AG10803 (cell line): Measurements from ENCODE around the gene ABHD12.
A peak's percentile ranks its signal among the peaks of the same experiment; 100 is the strongest.

Experiments
- DNase-seq: peaks from one replicate; pipeline ENCODE4 v3.0.0; 2010; ENCODE audit warnings: low read depth
- H3K4me3 ChIP-seq: 2 replicates; pipeline ENCODE4 v1.5.1; 2011; ENCODE audit warnings: mild to moderate bottlenecking, low read length, control low read depth
- TF ChIP-seq, protein P1 (sequence below): conservative IDR thresholded peaks from 2 replicates; pipeline ENCODE4 v1.5.1; 2011; ENCODE audit warnings: mild to moderate bottlenecking, low read length, control low read depth, inconsistent platforms

Gene ABHD12

DNA sequence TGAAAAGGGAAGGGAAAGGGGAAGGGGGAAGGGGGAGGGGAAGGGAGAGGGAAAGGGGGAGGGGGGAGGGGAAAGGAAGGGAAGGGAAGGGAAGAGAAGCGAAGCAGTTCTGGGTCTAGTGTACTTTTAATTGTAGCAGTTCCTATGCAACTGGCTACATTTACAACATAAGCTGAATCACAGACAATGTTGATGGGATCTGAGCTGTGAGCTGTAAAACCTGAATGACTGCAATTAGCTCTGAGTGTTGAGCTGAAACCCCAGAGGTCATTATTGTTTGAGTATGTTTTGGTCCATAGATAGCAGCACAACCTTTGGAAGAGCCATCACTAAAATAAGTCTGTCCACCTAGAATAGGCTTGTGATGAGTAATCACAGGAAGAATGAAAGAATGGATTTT lies 7.2 kb upstream of the ABHD12 start:
- no peak for DNase-seq
- TF ChIP-seq, protein P1, sequence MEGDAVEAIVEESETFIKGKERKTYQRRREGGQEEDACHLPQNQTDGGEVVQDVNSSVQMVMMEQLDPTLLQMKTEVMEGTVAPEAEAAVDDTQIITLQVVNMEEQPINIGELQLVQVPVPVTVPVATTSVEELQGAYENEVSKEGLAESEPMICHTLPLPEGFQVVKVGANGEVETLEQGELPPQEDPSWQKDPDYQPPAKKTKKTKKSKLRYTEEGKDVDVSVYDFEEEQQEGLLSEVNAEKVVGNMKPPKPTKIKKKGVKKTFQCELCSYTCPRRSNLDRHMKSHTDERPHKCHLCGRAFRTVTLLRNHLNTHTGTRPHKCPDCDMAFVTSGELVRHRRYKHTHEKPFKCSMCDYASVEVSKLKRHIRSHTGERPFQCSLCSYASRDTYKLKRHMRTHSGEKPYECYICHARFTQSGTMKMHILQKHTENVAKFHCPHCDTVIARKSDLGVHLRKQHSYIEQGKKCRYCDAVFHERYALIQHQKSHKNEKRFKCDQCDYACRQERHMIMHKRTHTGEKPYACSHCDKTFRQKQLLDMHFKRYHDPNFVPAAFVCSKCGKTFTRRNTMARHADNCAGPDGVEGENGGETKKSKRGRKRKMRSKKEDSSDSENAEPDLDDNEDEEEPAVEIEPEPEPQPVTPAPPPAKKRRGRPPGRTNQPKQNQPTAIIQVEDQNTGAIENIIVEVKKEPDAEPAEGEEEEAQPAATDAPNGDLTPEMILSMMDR: no peak
- H3K4me3 ChIP-seq: no peak overlapping the region

DNA sequence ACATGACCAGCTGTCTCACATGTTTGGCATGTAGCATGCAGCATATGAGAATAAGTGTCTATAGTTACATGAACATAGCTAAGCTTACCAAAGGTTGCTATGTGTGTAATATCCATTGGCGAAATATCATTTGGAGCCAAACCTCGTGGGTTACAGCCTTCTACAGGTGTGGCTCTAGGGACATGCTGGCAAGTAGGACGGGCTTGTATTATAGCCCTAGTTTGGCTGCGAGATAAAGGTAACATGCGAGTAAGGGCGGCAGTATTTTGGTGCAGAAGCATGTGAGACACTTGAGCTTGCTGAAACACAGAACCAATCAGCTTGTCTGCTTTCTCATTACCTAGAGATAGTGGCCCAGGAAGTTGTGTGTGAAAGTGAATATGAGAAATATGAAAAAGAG lies 6.5 kb upstream of the ABHD12 start:
- no peak for DNase-seq
- H3K4me3 ChIP-seq: no peak overlapping the region
- TF ChIP-seq, protein P1: no peak

DNA sequence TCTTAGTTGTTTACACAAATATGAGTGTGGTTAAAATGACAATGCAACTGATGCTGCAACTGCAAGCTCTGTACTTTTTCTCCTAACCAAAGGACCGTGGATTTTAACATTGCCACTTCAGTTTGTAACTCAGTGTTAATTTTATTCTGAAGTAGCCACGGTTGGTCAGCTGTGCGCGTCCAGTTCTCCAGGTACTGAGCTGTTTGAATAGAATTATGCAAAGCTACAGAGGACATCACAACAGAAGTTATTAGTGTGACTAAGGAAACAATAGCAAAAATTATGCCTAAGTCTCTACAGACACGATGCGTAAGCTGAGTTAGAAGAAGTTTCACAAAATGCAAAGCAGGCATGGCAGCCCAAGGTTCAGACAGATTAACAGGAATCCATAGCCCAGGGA lies 4.4 kb upstream of the ABHD12 start:
- H3K4me3 ChIP-seq: no peak overlapping the region
- no peak for DNase-seq
- TF ChIP-seq, protein P1: no peak

DNA sequence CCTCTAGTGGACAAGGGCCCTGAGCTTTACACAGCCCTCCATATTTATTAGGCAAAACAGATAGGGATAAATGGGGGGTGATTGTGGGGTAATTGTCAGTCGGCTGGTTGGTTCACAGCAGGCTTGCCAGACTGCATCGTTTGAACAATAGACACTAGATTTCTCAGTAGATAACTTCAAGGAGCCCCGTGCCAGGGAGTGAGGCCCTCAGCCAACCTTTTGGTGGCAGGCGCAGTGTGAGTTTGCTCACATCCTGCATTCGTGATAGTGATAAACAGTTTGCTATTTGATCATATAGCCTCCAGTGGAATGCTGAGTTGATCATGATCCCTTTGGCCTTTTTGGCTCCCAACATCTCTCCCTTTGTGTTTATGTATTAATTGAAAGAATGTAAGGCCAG lies 3.6 kb upstream of the ABHD12 start:
- TF ChIP-seq, protein P1: no peak
- no peak overlapping the region for H3K4me3 ChIP-seq
- DNase-seq: no peak

DNA sequence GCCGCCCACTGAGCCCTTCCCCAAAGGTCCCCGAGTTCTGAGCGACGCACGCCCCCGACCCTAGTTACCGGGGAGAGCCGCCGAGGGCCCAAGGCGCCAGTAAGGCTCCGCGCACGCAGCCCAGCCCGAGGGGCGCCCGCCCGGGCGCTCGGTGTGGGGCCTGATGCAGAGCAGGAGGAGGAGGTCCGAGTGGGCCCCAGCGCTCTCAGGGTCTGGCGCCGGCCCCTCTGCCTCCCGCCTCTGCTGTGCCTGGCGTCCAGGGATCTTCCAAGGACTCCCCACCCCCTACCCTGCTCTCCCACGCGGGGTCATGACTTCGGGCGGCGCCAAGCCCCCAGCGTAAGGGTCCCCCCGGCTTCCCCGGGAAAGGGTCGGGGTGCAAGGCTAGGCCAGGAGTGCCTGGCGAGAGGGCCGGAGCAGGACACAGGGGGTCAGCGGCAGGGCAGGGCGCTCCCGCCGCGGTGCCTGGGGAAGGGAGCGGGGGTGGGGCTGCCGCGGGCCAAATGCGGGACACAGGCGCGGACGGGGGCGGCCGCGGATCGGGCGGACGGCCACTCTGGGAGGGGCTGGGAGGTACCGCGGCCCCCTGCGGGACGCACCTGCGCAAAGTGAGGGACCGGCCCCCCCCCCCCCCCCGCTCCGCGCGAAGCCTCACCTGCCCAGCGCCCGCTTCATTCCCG lies 637 bp downstream of the ABHD12 start:
- H3K4me3 ChIP-seq: peak overlapping the region; percentile 76
- DNase-seq: no peak
- TF ChIP-seq, protein P1: no peak

DNA sequence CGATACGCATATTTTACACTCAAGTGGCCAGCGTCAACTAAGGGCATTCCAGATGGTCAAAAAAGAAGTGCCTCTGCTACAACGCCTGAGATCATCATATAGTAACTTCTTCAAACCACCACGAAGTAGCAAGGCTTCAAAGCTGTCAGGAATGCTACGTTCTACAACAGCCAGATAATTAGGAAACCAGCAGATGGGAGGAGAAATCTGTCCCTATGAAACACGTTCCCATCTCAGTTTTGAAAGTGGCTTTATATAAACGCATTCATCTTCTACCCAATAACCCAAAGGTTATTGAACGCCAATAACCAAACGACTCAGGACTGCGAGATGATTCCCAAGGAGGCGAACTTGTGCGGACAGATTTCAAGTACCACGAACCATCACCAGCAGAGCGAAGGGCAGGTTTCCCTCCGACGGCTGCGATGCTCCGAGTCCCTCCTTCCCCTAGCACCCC lies 1.2 kb downstream of the ABHD12 start:
- peak overlapping the region; percentile 76 for H3K4me3 ChIP-seq
- peak; percentile 73 for DNase-seq
- TF ChIP-seq, protein P1: no peak

DNA sequence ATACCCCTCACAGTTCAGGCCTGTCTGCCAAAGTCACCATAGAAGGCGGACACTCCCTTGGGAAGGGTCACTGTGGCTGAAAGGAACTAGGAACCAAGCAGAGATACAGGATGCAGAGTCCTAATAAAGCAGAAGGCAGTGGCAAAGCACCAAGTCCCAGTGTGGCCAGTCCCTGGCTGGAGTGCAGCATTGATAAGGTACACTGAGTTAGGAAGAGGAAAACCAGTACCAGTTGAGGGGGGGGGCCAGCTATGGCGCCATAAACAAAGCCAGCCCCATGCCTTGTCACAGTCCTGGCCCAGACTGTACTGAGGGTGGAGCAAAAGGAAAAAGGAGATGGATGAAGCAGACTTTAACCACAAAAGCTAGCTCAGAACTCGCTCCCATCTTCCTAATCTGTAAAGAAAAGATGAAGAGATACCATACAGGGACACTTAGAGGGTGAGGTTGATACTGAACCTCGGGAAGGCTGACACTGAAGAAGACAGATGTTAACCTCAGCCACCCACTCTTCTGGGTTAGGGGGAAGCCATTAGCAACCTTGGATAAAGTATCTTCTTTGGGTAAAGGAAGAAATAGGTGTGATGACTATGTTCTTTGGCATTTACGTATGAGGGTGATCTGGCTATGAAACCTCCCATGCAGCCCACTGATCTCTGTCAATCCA lies 7.8 kb downstream of the ABHD12 start:
- H3K4me3 ChIP-seq: no peak overlapping the region
- TF ChIP-seq, protein P1: no peak
- DNase-seq: no peak
